GM23338 (cell line): ENCODE data around the gene LRRFIP2. TPM values are rescaled to one million over a fixed set of nuclear protein-coding genes. Genes with fewer than 3 reads are reported as not detected.

ENCODE experiments used
- ATAC-seq: fragments of 200-7000 bp; cut with Tn5 transposase; 3 replicates; pipeline ENCODE4 v1.9.1; 2020
- DNase-seq: peaks from one replicate; pipeline ENCODE4 v3.0.0-alpha.2; 2015; ENCODE audit warnings: low spot score
- H2AFZ ChIP-seq: fragments of 200-600 bp; sonication (generic); 2 replicates; pipeline ENCODE4 v1.8.0; 2016; ENCODE audit warnings: antibody characterized with exemption, mild to moderate bottlenecking, moderate library complexity
- H3F3A ChIP-seq: fragments of 200-600 bp; sonication (generic); replicated peaks from 2 replicates; pipeline ENCODE4 v1.8.0; 2017; ENCODE audit warnings: antibody characterized with exemption, mixed run types, low read depth
- H3K27ac ChIP-seq: fragments of 200-600 bp; sonication (generic); 2 replicates; pipeline ENCODE4 v1.6.1; 2016; ENCODE audit warnings: low read depth
- H3K27me3 ChIP-seq: fragments of 200-600 bp; sonication (generic); 2 replicates; pipeline ENCODE4 v1.8.0; 2016; ENCODE audit warnings: mild to moderate bottlenecking, mixed run types, moderate library complexity; ENCODE audit not compliant: insufficient read depth
- H3K36me3 ChIP-seq: fragments of 200-600 bp; sonication (generic); 2 replicates; pipeline ENCODE4 v1.8.0; 2016; ENCODE audit warnings: mild to moderate bottlenecking; ENCODE audit not compliant: insufficient read depth
- H3K4me1 ChIP-seq: fragments of 200-600 bp; sonication (generic); 2 replicates; pipeline ENCODE4 v1.8.0; 2016; ENCODE audit warnings: mild to moderate bottlenecking, moderate library complexity; ENCODE audit not compliant: insufficient read depth
- H3K4me2 ChIP-seq: fragments of 200-600 bp; sonication (generic); 2 replicates; pipeline ENCODE4 v1.7.1; 2017; ENCODE audit warnings: mixed run types
- H3K4me3 ChIP-seq: fragments of 200-600 bp; sonication (generic); 2 replicates; pipeline ENCODE4 v1.6.1; 2016; ENCODE audit warnings: mixed run types
- H3K79me2 ChIP-seq: fragments of 200-600 bp; sonication (generic); replicated peaks from 2 replicates; pipeline ENCODE4 v1.8.0; 2017; ENCODE audit warnings: mild to moderate bottlenecking; ENCODE audit not compliant: insufficient read depth
- H3K9me2 ChIP-seq: fragments of 200-600 bp; sonication (generic); 2 replicates; pipeline ENCODE4 v1.8.0; 2017; ENCODE audit not compliant: insufficient read depth
- H4K20me1 ChIP-seq: fragments of 200-600 bp; sonication (generic); replicated peaks from 2 replicates; pipeline ENCODE4 v1.8.0; 2017; ENCODE audit warnings: mild to moderate bottlenecking; ENCODE audit not compliant: insufficient read depth
- H3K27ac Mint-ChIP-seq: 2 replicates; pipeline ENCODE4 v1.8.0; 2020; ENCODE audit warnings: inconsistent platforms, mild to moderate bottlenecking, moderate library complexity, mixed read lengths
- H3K27me3 Mint-ChIP-seq: 3 replicates; pipeline ENCODE4 v1.8.0; 2022; ENCODE audit warnings: low read depth, mild to moderate bottlenecking, moderate library complexity, mixed read lengths, inconsistent platforms; ENCODE audit not compliant: insufficient read depth, poor library complexity
- H3K36me3 Mint-ChIP-seq: 3 replicates; pipeline ENCODE4 v1.8.0; 2021; ENCODE audit warnings: low read depth, mild to moderate bottlenecking, inconsistent platforms, moderate library complexity, mixed read lengths
- H3K4me1 Mint-ChIP-seq: 3 replicates; pipeline ENCODE4 v1.8.0; 2020; ENCODE audit warnings: mild to moderate bottlenecking, inconsistent platforms, mixed read lengths
- H3K4me3 Mint-ChIP-seq: 3 replicates; pipeline ENCODE4 v1.8.0; 2021; ENCODE audit warnings: moderate library complexity, mild to moderate bottlenecking, inconsistent platforms, mixed read lengths
- H3K9me3 Mint-ChIP-seq: 3 replicates; pipeline ENCODE4 v1.8.0; 2020; ENCODE audit warnings: moderate library complexity, mild to moderate bottlenecking, inconsistent platforms, mixed read lengths
- EZH2phosphoT487 ChIP-seq: fragments of 200-600 bp; sonication (generic); IDR thresholded peaks from one replicate; pipeline ENCODE4 v1.8.1; 2018; ENCODE audit warnings: antibody characterized with exemption; ENCODE audit not compliant: unreplicated experiment
- JUNB ChIP-seq: IDR thresholded peaks from one replicate; pipeline ENCODE4 v1.6.1; 2016; ENCODE audit warnings: antibody characterized with exemption; ENCODE audit not compliant: unreplicated experiment
- NANOG ChIP-seq: IDR thresholded peaks from 2 replicates; pipeline ENCODE4 v1.6.1; 2016; ENCODE audit warnings: antibody characterized with exemption, borderline replicate concordance
- POLR2AphosphoS5 ChIP-seq: IDR thresholded peaks from 2 replicates; pipeline ENCODE4 v1.6.1; 2016; ENCODE audit warnings: antibody characterized with exemption, low read depth
- REST ChIP-seq: IDR thresholded peaks from one replicate; pipeline ENCODE4 v1.6.1; 2018; ENCODE audit warnings: antibody characterized with exemption; ENCODE audit not compliant: unreplicated experiment
- STAT1 ChIP-seq: IDR thresholded peaks from one replicate; pipeline ENCODE4 v1.6.1; 2016; ENCODE audit warnings: antibody characterized with exemption; ENCODE audit not compliant: unreplicated experiment
- ZNF114 ChIP-seq: fragments of 250-450 bp; sonication (Bioruptor Pico); IDR thresholded peaks from 2 replicates; pipeline ENCODE4 v1.5.0; 2020; ENCODE audit warnings: mild to moderate bottlenecking, moderate library complexity
- ZNF462 ChIP-seq: fragments of 250-450 bp; sonication (Bioruptor Pico); IDR thresholded peaks from 2 replicates; pipeline ENCODE4 v1.5.0; 2020; ENCODE audit warnings: mild to moderate bottlenecking, moderate library complexity
- polyA plus RNA-seq: library from polyadenylated mRNA; unstranded; fragments of >200 nt; fragmentation: Nextera tagmentation; extraction: Ambion mirVana; gene quantifications from 2 replicates; pipeline ENCODE4 v1.2.1, GENCODE V29; 2016
- total RNA-seq: library from RNA; depleted of rRNA; stranded (reverse); fragments of >200 nt; shearing (Covaris generic); gene quantifications from 2 replicates; pipeline ENCODE4 v1.2.3, GENCODE V29; 2014
- TF ChIP-seq, protein P1 (sequence below): IDR thresholded peaks from 2 replicates; pipeline ENCODE4 v1.6.1; 2016; ENCODE audit warnings: antibody characterized with exemption

The LRRFIP2 gene
- total and polyA plus RNA-seq, 2 experiments from 2014 or later = 20.3 to 29.0 TPM

DNA sequence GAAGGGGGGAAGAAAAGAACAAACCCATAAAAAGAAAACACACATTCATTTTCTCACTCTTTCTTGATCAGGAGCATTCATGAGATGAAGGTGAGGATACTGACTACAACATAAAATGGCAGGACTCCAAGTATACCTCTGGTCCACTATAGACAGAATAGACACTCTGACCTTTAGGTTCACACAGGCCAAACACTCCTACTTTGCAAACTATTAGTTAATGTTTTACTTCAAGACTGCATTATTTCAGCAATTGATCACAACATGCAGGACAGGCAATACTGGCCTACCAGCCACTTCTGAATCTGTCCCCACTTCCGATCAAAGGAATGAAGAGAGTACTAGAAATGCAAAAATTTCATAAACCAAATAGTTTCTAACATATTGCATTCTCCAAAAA, 47.0 kb downstream of the LRRFIP2 start (continued):
- no peak for TF ChIP-seq REST
- no peak for TF ChIP-seq EZH2phosphoT487
- TF ChIP-seq STAT1 = no peak
- TF ChIP-seq ZNF114 (CRISPR knock-in tag) = no peak
- TF ChIP-seq, protein P1, sequence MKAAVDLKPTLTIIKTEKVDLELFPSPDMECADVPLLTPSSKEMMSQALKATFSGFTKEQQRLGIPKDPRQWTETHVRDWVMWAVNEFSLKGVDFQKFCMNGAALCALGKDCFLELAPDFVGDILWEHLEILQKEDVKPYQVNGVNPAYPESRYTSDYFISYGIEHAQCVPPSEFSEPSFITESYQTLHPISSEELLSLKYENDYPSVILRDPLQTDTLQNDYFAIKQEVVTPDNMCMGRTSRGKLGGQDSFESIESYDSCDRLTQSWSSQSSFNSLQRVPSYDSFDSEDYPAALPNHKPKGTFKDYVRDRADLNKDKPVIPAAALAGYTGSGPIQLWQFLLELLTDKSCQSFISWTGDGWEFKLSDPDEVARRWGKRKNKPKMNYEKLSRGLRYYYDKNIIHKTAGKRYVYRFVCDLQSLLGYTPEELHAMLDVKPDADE = no peak

GRCh38 chr3:37126856-37127255, 47.5 kb downstream of the LRRFIP2 start:
- no peaks in the 10 kb centered on the region for H3F3A ChIP-seq
- TF ChIP-seq, protein P1 = no peak
- TF ChIP-seq NANOG = no peak
- TF ChIP-seq JUNB = no peak
- TF ChIP-seq REST = no peak
- no peak for TF ChIP-seq ZNF462
- TF ChIP-seq POLR2AphosphoS5 = no peak
- TF ChIP-seq ZNF114 (CRISPR knock-in tag) = no peak

More at GRCh38 chr3:37126856-37127255, 47.5 kb downstream of the LRRFIP2 start:
- no peak overlapping the region for H3K4me3 ChIP-seq
- H3K4me2 ChIP-seq = no peak overlapping the region
- H3K27me3 ChIP-seq = no peaks in the 10 kb centered on the region
- Mint-ChIP-seq H3K27me3 (no peaks in the 10 kb centered on the region), H3K4me3 (no peak overlapping the region), H3K27ac (no peak overlapping the region), H3K9me3 (no peaks in the 10 kb centered on the region), H3K36me3 (no peaks in the 10 kb centered on the region), H3K4me1 (peaks cover 5% of the 10 kb centered on the region; the same call in 2 of the 3 replicates)
- no peaks in the 10 kb centered on the region for H3K79me2 ChIP-seq
- no peak overlapping the region for H3K27ac ChIP-seq
- H3K9me2 ChIP-seq = no peaks in the 10 kb centered on the region
- no peak for DNase-seq
- H3K36me3 ChIP-seq = no peaks in the 10 kb centered on the region
- ATAC-seq = no peak
- 0 out of 2 replicates have a peak, but pooled peaks cover 2% of the 10 kb centered on the region for H3K4me1 ChIP-seq
- H2AFZ ChIP-seq = no peak overlapping the region
- H4K20me1 ChIP-seq = no peaks in the 10 kb centered on the region
